ENCODE results near the gene TOP3B.

Gene TOP3B

DNA sequence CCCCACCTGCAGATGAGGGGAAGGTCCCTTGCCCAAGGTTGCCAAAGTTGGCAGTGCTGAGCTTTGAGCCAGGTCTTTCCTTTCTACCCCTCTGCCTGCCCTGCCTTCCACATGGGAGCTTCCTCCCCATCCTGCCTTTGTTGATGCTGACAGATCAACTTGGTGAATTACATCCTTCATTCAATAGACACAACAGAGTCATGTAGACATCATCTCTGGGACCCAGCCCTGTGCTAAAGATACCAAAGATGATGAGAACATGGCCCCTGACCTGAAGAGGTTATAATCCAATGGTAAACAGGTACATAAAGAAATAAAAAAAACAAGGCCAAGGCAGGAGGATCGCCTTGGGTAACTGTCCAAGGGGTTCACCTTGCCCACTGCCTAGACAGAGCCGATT, 72.7 kb downstream of the TOP3B start:
- TF ChIP-seq, protein P1, sequence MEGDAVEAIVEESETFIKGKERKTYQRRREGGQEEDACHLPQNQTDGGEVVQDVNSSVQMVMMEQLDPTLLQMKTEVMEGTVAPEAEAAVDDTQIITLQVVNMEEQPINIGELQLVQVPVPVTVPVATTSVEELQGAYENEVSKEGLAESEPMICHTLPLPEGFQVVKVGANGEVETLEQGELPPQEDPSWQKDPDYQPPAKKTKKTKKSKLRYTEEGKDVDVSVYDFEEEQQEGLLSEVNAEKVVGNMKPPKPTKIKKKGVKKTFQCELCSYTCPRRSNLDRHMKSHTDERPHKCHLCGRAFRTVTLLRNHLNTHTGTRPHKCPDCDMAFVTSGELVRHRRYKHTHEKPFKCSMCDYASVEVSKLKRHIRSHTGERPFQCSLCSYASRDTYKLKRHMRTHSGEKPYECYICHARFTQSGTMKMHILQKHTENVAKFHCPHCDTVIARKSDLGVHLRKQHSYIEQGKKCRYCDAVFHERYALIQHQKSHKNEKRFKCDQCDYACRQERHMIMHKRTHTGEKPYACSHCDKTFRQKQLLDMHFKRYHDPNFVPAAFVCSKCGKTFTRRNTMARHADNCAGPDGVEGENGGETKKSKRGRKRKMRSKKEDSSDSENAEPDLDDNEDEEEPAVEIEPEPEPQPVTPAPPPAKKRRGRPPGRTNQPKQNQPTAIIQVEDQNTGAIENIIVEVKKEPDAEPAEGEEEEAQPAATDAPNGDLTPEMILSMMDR (IDR thresholded peaks at IDR 0.05; ENCODE audit: control insufficient read depth, insufficient read depth, low read depth, low read length, missing control alignments) = no peak
- no peak overlapping the region for H3K4me3 ChIP-seq (ENCODE audit: control insufficient read depth, low read depth, low read length)
- no peak for DNase-seq (ENCODE audit: low read depth)

DNA sequence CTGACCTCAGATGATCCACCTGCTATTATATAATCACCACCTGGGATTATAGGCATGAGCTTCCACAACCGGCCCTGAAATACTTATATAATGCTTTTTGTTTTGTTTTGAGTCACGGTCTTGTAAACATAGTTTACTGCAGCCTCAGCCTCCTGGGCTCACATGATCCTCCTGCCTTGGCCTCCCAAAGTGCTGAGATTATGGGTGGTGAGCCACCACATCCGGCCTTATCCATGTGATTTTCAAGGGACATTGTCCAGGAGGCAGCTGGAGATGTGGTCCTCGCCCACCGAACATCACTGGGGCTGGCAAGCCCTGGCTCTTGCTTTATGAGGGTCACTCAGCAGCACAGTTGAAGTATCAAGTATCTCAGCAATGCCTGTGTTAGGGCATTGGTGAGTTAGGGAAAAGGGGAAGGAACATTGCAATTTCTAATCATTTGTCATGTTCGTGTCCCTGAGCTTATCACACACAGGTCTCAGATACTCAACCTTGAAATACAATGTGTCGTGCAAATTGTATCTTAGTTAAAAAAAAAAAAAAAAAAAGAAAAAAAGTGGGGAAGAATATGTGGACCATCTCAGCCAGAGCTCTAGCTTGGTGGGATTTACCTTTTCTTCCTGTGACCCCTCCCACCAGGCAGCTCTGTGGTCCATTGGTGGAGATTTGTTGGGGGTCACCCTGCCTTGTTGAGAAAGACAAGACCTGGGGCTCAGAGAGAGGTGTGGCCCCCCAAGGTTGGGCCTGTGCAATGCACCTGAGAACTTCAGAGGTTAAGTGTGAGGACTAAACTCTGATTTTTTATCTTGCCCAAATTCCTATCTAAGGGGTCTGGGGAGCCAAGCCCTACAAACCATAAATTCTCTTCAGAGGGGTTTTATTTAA, 74.7 kb downstream of the TOP3B start:
- no peak for DNase-seq (ENCODE audit: low read depth)
- TF ChIP-seq, protein P1 (IDR thresholded peaks at IDR 0.05; ENCODE audit: control insufficient read depth, insufficient read depth, low read depth, low read length, missing control alignments) = no peak
- H3K4me3 ChIP-seq (ENCODE audit: control insufficient read depth, low read depth, low read length) = no peak overlapping the region

Measured in AG09309 (cell line).